Activated CD8-positive, alpha-beta T cell treated with anti-CD3 and anti-CD28 coated beads for 36 hours (primary cell): ENCODE results near the gene HELZ2. TPM values are rescaled to one million over a fixed set of nuclear protein-coding genes. Genes with fewer than 3 reads are reported as not detected.

Experiments used
- ATAC-seq: fragments of 200-7000 bp; cut with Tn5 transposase; one replicate; pipeline ENCODE4 v1.10.0; 2021; ENCODE audit warnings: mild to moderate bottlenecking, moderate library complexity
- CTCF ChIA-PET: fragments of 350-600 bp; sonication (Branson Sonifier 250); formaldehyde crosslinking; loops from one replicate; lab custom pipeline; 2021; ENCODE audit warnings: antibody characterized with exemption; lab: Charles Lee
- POLR2A ChIA-PET: fragments of 350-600 bp; sonication (Branson Sonifier 250); formaldehyde crosslinking; loops from one replicate; lab custom pipeline; 2021; ENCODE audit warnings: antibody characterized with exemption; lab: Charles Lee
- DNase-seq: peaks from one replicate; pipeline ENCODE4 v3.0.0-alpha.2; 2020
- H3K27ac Mint-ChIP-seq: one replicate; pipeline ENCODE4 v1.8.0; 2021; ENCODE audit warnings: mild to moderate bottlenecking, mixed read lengths
- H3K27me3 Mint-ChIP-seq: one replicate; pipeline ENCODE4 v1.8.0; 2021; ENCODE audit warnings: mixed read lengths
- H3K36me3 Mint-ChIP-seq: one replicate; pipeline ENCODE4 v1.8.0; 2021; ENCODE audit warnings: low read depth, mixed read lengths
- H3K4me1 Mint-ChIP-seq: one replicate; pipeline ENCODE4 v1.8.0; 2021; ENCODE audit warnings: low read depth, mixed read lengths
- H3K4me3 Mint-ChIP-seq: one replicate; pipeline ENCODE4 v1.8.0; 2021; ENCODE audit warnings: mild to moderate bottlenecking, moderate library complexity, mixed read lengths
- H3K9me3 Mint-ChIP-seq: one replicate; pipeline ENCODE4 v1.8.0; 2021; ENCODE audit warnings: mixed read lengths
- intact Hi-C: fragments of 100-400 bp; cut with micrococcal nuclease; formaldehyde crosslinking; loops from one replicate; pipeline ENCODE4 v1.10.0; 2022
- total RNA-seq, 2 experiments: library from RNA; stranded (reverse); gene quantifications; one replicate each; pipeline ENCODE4 v1.2.3, GENCODE V29; 2021
- TF ChIP-seq, protein P1 (sequence below): fragments of 200-600 bp; IDR thresholded peaks from one replicate; pipeline ENCODE4 v1.8.0; 2022; ENCODE audit warnings: antibody characterized with exemption, mild to moderate bottlenecking

Gene HELZ2
- total RNA-seq, 2 experiments from 2014 or later, result 14.3 to 17.6 TPM

DNA sequence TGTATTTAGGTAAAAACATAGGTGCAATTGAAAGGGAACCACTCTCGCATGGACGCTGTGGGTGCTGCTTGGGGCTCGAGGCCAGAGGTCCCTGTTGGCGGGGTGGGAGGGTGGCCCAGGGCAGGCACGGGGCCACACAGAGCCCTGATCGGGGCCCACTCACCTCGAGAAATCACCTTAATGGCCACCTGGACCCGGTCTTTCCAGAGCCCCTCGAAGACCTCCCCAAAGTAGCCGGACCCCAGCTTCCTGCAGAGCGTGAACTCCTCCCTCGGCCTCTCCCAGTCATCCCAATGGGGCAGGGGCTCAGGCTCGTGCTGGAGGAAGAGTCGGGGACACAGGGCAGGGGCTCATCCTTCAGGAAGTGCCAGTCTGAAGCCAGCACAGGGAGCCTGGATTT is 40.7 kb downstream of the HELZ2 start:
- no peaks in the 10 kb centered on the region for H3K9me3 Mint-ChIP-seq
- CTCF ChIA-PET, result no interaction called here
- no peak overlapping the region for H3K27ac Mint-ChIP-seq
- peaks cover 17% of the 10 kb centered on the region for H3K4me1 Mint-ChIP-seq
- no peaks in the 10 kb centered on the region for H3K27me3 Mint-ChIP-seq
- ATAC-seq (no peak), DNase-seq (no peak)
- no peaks in the 10 kb centered on the region for H3K36me3 Mint-ChIP-seq
- POLR2A ChIA-PET, result interaction anchor here (4.0 kb wide), 1 partner anchor 11 kb away, joined by 20 read pairs; no protein-coding TSS in a partner anchor
- intact Hi-C loops, result no loop called here
- H3K4me3 Mint-ChIP-seq, result no peak overlapping the region
- TF ChIP-seq, protein P1, sequence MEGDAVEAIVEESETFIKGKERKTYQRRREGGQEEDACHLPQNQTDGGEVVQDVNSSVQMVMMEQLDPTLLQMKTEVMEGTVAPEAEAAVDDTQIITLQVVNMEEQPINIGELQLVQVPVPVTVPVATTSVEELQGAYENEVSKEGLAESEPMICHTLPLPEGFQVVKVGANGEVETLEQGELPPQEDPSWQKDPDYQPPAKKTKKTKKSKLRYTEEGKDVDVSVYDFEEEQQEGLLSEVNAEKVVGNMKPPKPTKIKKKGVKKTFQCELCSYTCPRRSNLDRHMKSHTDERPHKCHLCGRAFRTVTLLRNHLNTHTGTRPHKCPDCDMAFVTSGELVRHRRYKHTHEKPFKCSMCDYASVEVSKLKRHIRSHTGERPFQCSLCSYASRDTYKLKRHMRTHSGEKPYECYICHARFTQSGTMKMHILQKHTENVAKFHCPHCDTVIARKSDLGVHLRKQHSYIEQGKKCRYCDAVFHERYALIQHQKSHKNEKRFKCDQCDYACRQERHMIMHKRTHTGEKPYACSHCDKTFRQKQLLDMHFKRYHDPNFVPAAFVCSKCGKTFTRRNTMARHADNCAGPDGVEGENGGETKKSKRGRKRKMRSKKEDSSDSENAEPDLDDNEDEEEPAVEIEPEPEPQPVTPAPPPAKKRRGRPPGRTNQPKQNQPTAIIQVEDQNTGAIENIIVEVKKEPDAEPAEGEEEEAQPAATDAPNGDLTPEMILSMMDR, result no peak

DNA sequence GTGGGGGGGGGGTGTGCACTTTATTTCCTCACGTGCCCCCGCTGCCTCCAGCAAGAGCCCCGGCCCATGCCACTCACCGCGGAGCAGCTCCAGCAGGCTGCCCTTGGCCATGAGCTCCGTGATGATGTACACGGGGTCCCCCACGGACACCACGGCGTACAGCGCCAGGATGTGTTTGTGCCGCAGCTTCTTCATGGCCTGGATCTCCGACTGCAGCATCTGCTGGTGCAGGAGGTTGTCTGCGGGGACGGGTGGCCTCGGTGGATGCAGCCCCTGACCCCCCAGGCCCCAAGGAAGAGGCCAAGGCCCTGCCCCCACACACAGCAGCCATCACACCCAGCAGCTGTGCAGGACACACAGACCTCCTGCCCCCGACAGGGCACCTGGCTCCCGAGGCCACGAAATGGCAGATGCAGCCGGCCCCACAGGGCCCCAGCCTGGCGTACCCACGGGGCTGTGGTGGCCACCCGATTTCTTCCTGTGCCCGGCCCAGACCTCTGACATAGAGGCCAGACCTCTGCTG is 41.5 kb downstream of the HELZ2 start:
- no peaks in the 10 kb centered on the region for H3K9me3 Mint-ChIP-seq

DNA sequence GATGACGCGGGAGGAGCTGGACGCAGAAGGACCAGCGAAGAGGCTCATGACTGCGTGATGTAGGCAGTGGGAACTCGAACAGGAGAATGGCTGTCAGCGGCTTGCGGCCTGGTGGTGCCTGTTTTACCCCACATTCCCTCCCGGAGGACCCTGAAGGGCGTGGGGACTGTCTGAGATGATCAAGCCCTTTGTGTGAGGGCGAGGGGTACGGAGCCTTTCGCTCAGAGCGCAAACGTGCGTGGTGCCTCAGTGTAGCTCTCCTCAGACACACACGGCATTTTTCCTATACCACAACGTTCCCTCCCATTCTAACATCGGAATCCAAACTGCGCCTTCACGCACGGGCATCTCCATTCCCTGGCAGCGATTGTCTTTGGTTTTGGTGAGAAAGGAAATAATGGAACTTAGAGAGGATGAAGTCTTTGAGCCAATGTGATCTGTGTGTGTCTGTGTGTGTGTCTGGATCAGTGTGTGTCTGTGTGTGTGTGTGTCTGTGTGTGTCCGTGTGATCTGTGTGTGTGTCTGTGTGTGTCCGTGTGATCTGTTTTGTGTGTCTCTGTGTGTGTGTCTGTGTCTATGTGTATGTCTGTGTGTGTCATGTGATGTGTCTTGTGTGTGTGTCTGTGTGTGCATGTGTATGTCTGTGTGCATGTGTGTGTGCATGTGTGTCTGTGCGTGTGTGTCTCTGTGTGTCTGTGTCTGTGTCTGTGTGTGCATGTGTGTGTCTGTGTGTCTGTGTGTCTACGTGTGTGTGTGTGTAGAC is 42.2 kb downstream of the HELZ2 start:
- intact Hi-C loops, result no loop called here
- H3K4me3 Mint-ChIP-seq, result no peak overlapping the region

More for the DNA sequence above, 41.5 kb downstream of the HELZ2 start:
- TF ChIP-seq, protein P1, result no peak
- DNase-seq (no peak), ATAC-seq (no peak)
- ChIA-PET CTCF (no interaction called here), POLR2A (interaction anchor here (4.0 kb wide), 1 partner anchor 10 kb away, joined by 20 read pairs; no protein-coding TSS in a partner anchor)
- Mint-ChIP-seq H3K4me3 (no peak overlapping the region), H3K27me3 (no peaks in the 10 kb centered on the region), H3K27ac (no peak overlapping the region), H3K36me3 (no peaks in the 10 kb centered on the region), H3K4me1 (peaks cover 15% of the 10 kb centered on the region)
- intact Hi-C loops, result no loop called here

DNA sequence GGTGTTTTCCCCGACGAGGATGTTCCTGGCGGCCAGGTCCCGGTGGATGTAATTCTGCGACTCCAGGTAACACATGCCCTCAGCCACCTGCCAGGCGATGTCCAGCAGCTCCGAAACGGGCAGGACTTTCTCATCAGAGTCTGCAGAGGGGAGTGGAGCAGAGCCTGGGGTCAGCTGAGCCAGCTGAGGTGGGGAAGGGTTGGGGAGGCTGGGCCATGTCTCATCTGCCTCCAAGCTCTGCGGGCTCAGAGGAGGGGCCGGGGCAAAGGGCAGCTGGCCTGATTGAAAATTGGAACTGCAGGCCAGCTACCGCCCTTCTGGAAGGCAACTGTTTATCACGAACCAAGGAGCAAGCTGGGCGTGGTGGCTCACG is 43.3 kb downstream of the HELZ2 start:
- no peaks in the 10 kb centered on the region for H3K36me3 Mint-ChIP-seq
- CTCF ChIA-PET, result no interaction called here
- ATAC-seq (no peak), DNase-seq (no peak)
- TF ChIP-seq, protein P1, result no peak
- no peaks in the 10 kb centered on the region for H3K9me3 Mint-ChIP-seq
- no peaks in the 10 kb centered on the region for H3K27me3 Mint-ChIP-seq
- POLR2A ChIA-PET, result interaction anchor here (0.6 to 4.0 kb wide), 3 partner anchors 9 to 168 kb away, joined by 3 to 20 read pairs (median 3); no protein-coding TSS in a partner anchor
- H3K4me1 Mint-ChIP-seq, result peaks cover 7% of the 10 kb centered on the region
- intact Hi-C loops, result no loop called here
- H3K4me3 Mint-ChIP-seq, result no peak overlapping the region
- H3K27ac Mint-ChIP-seq, result no peak overlapping the region

More for the DNA sequence above, 42.2 kb downstream of the HELZ2 start:
- no peak overlapping the region for H3K27ac Mint-ChIP-seq
- no peak for ATAC-seq
- no peaks in the 10 kb centered on the region for H3K27me3 Mint-ChIP-seq
- H3K4me1 Mint-ChIP-seq, result peaks cover 10% of the 10 kb centered on the region
- POLR2A ChIA-PET, result interaction anchor here (1.2 to 4.0 kb wide), 2 partner anchors 10 to 167 kb away, joined by 3 to 20 read pairs; no protein-coding TSS in a partner anchor
- TF ChIP-seq, protein P1, result no peak
- H3K36me3 Mint-ChIP-seq, result no peaks in the 10 kb centered on the region
- CTCF ChIA-PET, result no interaction called here
- no peaks in the 10 kb centered on the region for H3K9me3 Mint-ChIP-seq
- DNase-seq, result no peak
